H9 (cell line): ENCODE data around the gene CLCNKA. TPM values are rescaled to one million over a fixed set of nuclear protein-coding genes. Genes with fewer than 3 reads are reported as not detected.
"Not testable (repeated sequence)": the region's sequence is repeated elsewhere in the genome, so short reads cannot be mapped to it uniquely, and the experiment has no call there.

Experiments used
- DNase-seq: peaks from one replicate; pipeline ENCODE4 v3.0.0-alpha.2; 2017
- H2AFZ ChIP-seq: one replicate; pipeline ENCODE4 v1.6.1; 2013; ENCODE audit warnings: mild to moderate bottlenecking, low read length, control low read depth, moderate library complexity
- H2AK5ac ChIP-seq: 2 replicates; pipeline ENCODE4 v1.6.1; 2013; ENCODE audit warnings: low read length, control low read depth, mixed read lengths; ENCODE audit not compliant: insufficient read length
- H2BK120ac ChIP-seq: one replicate; pipeline ENCODE4 v1.6.1; 2013; ENCODE audit warnings: low read depth, mild to moderate bottlenecking, low read length, control low read depth, inconsistent platforms; ENCODE audit not compliant: poor library complexity, severe bottlenecking
- H2BK12ac ChIP-seq: 2 replicates; pipeline ENCODE4 v1.6.1; 2013; ENCODE audit warnings: low read length, control low read depth, mixed read lengths, low read depth; ENCODE audit not compliant: insufficient read length
- H2BK15ac ChIP-seq: 2 replicates; pipeline ENCODE4 v1.6.1; 2013; ENCODE audit warnings: low read depth, low read length, control low read depth
- H2BK20ac ChIP-seq: one replicate; pipeline ENCODE4 v1.6.1; 2013; ENCODE audit warnings: low read depth, mild to moderate bottlenecking, low read length, control low read depth, inconsistent platforms; ENCODE audit not compliant: poor library complexity, severe bottlenecking
- H2BK5ac ChIP-seq: 2 replicates; pipeline ENCODE4 v1.6.1; 2013; ENCODE audit warnings: low read length, control low read depth, mixed read lengths; ENCODE audit not compliant: insufficient read length
- H3K14ac ChIP-seq: 2 replicates; pipeline ENCODE4 v1.6.1; 2013; ENCODE audit warnings: low read length, control low read depth; ENCODE audit not compliant: insufficient read depth
- H3K18ac ChIP-seq: 2 replicates; pipeline ENCODE4 v1.6.1; 2013; ENCODE audit warnings: low read depth, mild to moderate bottlenecking, mixed read lengths, low read length, control low read depth; ENCODE audit not compliant: insufficient read length
- H3K23ac ChIP-seq: 2 replicates; pipeline ENCODE4 v1.6.1; 2013; ENCODE audit warnings: low read length, control low read depth, mixed read lengths, low read depth; ENCODE audit not compliant: insufficient read length
- H3K23me2 ChIP-seq: 2 replicates; pipeline ENCODE4 v1.6.1; 2013; ENCODE audit warnings: low read depth, mild to moderate bottlenecking, mixed read lengths, low read length, control low read depth; ENCODE audit not compliant: insufficient read length, poor library complexity, severe bottlenecking
- H3K27ac ChIP-seq: 2 replicates; pipeline ENCODE4 v1.5.1; 2013; ENCODE audit warnings: low read length, control low read depth, mixed read lengths, low read depth; ENCODE audit not compliant: insufficient read length
- H3K27me3 ChIP-seq: 2 replicates; pipeline ENCODE4 v1.6.1; 2013; ENCODE audit warnings: low read length, control low read depth, inconsistent platforms; ENCODE audit not compliant: insufficient read depth
- H3K4ac ChIP-seq: 2 replicates; pipeline ENCODE4 v1.6.1; 2013; ENCODE audit warnings: low read depth, mild to moderate bottlenecking, control low read depth, inconsistent platforms, low read length, moderate library complexity
- H3K4me1 ChIP-seq: 2 replicates; pipeline ENCODE4 v1.6.1; 2013; ENCODE audit warnings: low read length, control low read depth, inconsistent platforms; ENCODE audit not compliant: insufficient read depth
- H3K4me2 ChIP-seq: 2 replicates; pipeline ENCODE4 v1.6.1; 2013; ENCODE audit warnings: low read length, control low read depth, mixed read lengths; ENCODE audit not compliant: insufficient read length, insufficient read depth
- H3K56ac ChIP-seq: 2 replicates; pipeline ENCODE4 v1.6.1; 2013; ENCODE audit warnings: low read depth, mild to moderate bottlenecking, mixed read lengths, low read length, control low read depth; ENCODE audit not compliant: insufficient read length
- H3K79me1 ChIP-seq: 2 replicates; pipeline ENCODE4 v1.6.1; 2013; ENCODE audit warnings: low read depth, mild to moderate bottlenecking, moderate library complexity, low read length, control low read depth, inconsistent platforms; ENCODE audit not compliant: insufficient read depth, poor library complexity, severe bottlenecking
- H3K79me2 ChIP-seq: 2 replicates; pipeline ENCODE4 v1.6.1; 2013; ENCODE audit warnings: low read length, control low read depth, inconsistent platforms; ENCODE audit not compliant: insufficient read depth
- H3K9ac ChIP-seq: 2 replicates; pipeline ENCODE4 v1.6.1; 2013; ENCODE audit warnings: low read length, control low read depth, mixed read lengths; ENCODE audit not compliant: insufficient read length; ENCODE audit errors: extremely low read depth
- H3K9me3 ChIP-seq: one replicate; pipeline ENCODE4 v1.6.1; 2013; ENCODE audit warnings: low read depth, low read length, inconsistent platforms; ENCODE audit not compliant: control insufficient read depth
- H3T11ph ChIP-seq: one replicate; pipeline ENCODE4 v1.6.1; 2013; ENCODE audit warnings: mild to moderate bottlenecking, low read length, control low read depth, inconsistent platforms
- H4K20me1 ChIP-seq: one replicate; pipeline ENCODE4 v1.6.1; 2013; ENCODE audit not compliant: control insufficient read depth, insufficient read length, insufficient read depth
- H4K5ac ChIP-seq: 2 replicates; pipeline ENCODE4 v1.6.1; 2013; ENCODE audit warnings: low read depth, mild to moderate bottlenecking, mixed read lengths, low read length, control low read depth; ENCODE audit not compliant: insufficient read length
- H4K8ac ChIP-seq: replicated peaks from 2 replicates; pipeline ENCODE4 v1.6.1; 2013; ENCODE audit warnings: low read length, control low read depth, mixed read lengths, low read depth; ENCODE audit not compliant: insufficient read length
- H4K91ac ChIP-seq: 2 replicates; pipeline ENCODE4 v1.6.1; 2013; ENCODE audit warnings: low read depth, mild to moderate bottlenecking, moderate library complexity, mixed read lengths, low read length, control low read depth; ENCODE audit not compliant: insufficient read length
- H3K27ac Mint-ChIP-seq, 3 experiments: 2 replicates in 2 of 3; 3 replicates in 1 of 3; pipeline ENCODE4 v1.8.0; 2020 to 2021; ENCODE audit warnings: mixed read lengths in 3 of 3, mild to moderate bottlenecking in 1 of 3, moderate library complexity in 1 of 3
- H3K27me3 Mint-ChIP-seq: 2 replicates; pipeline ENCODE4 v1.8.0; 2021; ENCODE audit warnings: low read depth, mild to moderate bottlenecking, moderate library complexity, mixed read lengths
- H3K36me3 Mint-ChIP-seq, 3 experiments: 2 replicates in 2 of 3; 3 replicates in 1 of 3; pipeline ENCODE4 v1.8.0; 2020 to 2021; ENCODE audit warnings: low read depth in 3 of 3, mixed read lengths in 3 of 3; ENCODE audit not compliant: insufficient read depth in 1 of 3
- H3K4me1 Mint-ChIP-seq, 2 experiments: 2 replicates each; pipeline ENCODE4 v1.8.0; 2020; ENCODE audit warnings: mixed read lengths in 2 of 2
- H3K4me3 Mint-ChIP-seq, 2 experiments: 2 replicates in 1 of 2; 3 replicates in 1 of 2; pipeline ENCODE4 v1.8.0; 2020 to 2021; ENCODE audit warnings: mild to moderate bottlenecking in 2 of 2, mixed read lengths in 2 of 2, moderate library complexity in 1 of 2
- H3K9me3 Mint-ChIP-seq, 2 experiments: 2 replicates in 1 of 2; 3 replicates in 1 of 2; pipeline ENCODE4 v1.8.0; 2020; ENCODE audit warnings: mild to moderate bottlenecking in 2 of 2, mixed read lengths in 2 of 2, moderate library complexity in 1 of 2
- WGBS: extraction: QIAGEN DNeasy Blood & Tissue Kit; methylation state at CpG from one replicate; pipeline ENCODE4 v1.1.7; 2013; ENCODE audit warnings: missing lambda C conversion rate, low lambda C conversion rate, mixed read lengths; ENCODE audit not compliant: insufficient read length; ENCODE audit errors: extremely low coverage; 5-methylcytosine and 5-hydroxymethylcytosine counted together
- total RNA-seq: library from RNA; stranded (reverse); gene quantifications from 2 replicates; pipeline ENCODE4 v1.2.1, GENCODE V29; 2021
- TF ChIP-seq, protein P1 (sequence below): fragments of 200-600 bp; sonication (generic); conservative IDR thresholded peaks from 3 replicates; pipeline ENCODE4 v1.8.0; 2021; ENCODE audit warnings: antibody characterized with exemption, mild to moderate bottlenecking

Gene CLCNKA
- total RNA-seq, 1 experiment from 2014 or later = 0.98 TPM

DNA sequence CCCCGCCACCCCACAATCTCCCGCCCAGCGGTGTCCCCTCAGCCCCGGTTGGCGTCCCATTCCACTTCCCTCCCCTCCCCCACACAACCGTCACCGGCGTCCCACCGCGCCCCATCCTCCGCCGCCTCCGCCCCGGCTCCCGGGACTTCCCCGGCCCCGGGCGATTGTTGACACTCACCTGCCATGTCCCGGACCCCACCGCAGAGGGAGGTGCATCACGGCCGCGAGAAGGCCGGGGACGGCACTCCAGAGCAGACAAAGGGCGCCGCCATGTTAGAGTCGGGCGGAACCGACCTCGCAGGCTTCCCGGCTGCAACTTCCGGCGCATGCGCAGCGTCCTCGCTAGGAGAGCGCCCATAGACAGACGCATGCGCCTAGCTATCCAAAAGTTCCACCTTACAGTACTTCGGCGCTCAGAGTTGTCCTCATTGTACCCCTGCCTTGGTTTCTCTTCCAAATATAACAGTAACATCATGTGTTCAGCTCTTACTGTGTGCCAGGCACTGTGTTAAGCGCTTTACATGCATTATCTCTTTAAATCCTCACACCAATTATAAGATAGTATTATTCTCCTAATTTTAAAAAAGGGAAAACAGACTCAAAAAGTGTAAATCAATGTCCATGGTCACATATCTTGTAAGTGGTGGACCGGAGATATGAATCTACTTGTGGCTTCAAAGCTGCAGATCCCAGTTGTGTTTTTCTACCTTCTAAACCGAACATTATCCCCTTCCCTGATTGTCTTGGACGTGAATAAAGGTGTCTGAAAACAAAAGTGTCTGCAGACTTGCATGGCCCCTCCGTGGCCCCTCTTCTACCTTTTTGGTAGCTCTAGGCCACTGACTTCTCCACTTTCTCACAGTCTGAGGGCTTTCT lies 45.8 kb upstream of the CLCNKA start, which contains the start of gene ZBTB17:
ZBTB17 (minus strand) TSS at position 297 of the 876 bp plus-strand sequence. CDS start 27,606 bp downstream, outside the sequence.
- no peak within 1 kb of the TSS for H4K8ac ChIP-seq
- no peak within 1 kb of the TSS for H3K14ac ChIP-seq
- H2BK20ac ChIP-seq = no peak within 1 kb of the TSS
- H3K4ac ChIP-seq = no peak within 1 kb of the TSS
- Mint-ChIP-seq H3K36me3 (peaks cover 4 to 15% (median 11%) of the 10 kb centered on the region in 3 experiments; a peak in 6 of 7 replicates), H3K4me3 (peak within 1 kb of the TSS; percentile 86 to 93), H3K27ac (peak within 1 kb of the TSS in 2 of 3 experiments; percentile 16 to 40; a peak in 2 of 7 replicates), H3K4me1 (peaks cover 11 to 14% of the 10 kb centered on the region in 2 experiments), H3K27me3 (peaks cover 5% of the 10 kb centered on the region; the same call in 1 of the 2 replicates), H3K9me3 (no peaks in the 10 kb centered on the region)
- TF ChIP-seq, protein P1, sequence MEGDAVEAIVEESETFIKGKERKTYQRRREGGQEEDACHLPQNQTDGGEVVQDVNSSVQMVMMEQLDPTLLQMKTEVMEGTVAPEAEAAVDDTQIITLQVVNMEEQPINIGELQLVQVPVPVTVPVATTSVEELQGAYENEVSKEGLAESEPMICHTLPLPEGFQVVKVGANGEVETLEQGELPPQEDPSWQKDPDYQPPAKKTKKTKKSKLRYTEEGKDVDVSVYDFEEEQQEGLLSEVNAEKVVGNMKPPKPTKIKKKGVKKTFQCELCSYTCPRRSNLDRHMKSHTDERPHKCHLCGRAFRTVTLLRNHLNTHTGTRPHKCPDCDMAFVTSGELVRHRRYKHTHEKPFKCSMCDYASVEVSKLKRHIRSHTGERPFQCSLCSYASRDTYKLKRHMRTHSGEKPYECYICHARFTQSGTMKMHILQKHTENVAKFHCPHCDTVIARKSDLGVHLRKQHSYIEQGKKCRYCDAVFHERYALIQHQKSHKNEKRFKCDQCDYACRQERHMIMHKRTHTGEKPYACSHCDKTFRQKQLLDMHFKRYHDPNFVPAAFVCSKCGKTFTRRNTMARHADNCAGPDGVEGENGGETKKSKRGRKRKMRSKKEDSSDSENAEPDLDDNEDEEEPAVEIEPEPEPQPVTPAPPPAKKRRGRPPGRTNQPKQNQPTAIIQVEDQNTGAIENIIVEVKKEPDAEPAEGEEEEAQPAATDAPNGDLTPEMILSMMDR = no peak
- no peak within 1 kb of the TSS for H3K27ac ChIP-seq
- no peak within 1 kb of the TSS for H2BK12ac ChIP-seq
- H3T11ph ChIP-seq = no peak within 1 kb of the TSS
- H2BK5ac ChIP-seq = no peak within 1 kb of the TSS
- no peaks in the 10 kb centered on the region for H4K20me1 ChIP-seq
- H2BK15ac ChIP-seq = no peak within 1 kb of the TSS
- no peaks in the 10 kb centered on the region for H3K27me3 ChIP-seq
- H3K9ac ChIP-seq = peak within 1 kb of the TSS; percentile 28
- peak within 1 kb of the TSS; percentile 86 for H2AFZ ChIP-seq
- no CpG with 5 or more reads among the region's 47 CpGs for WGBS
- no peak within 1 kb of the TSS for H4K5ac ChIP-seq
- H3K18ac ChIP-seq = no peak within 1 kb of the TSS
- H3K79me1 ChIP-seq = no peaks in the 10 kb centered on the region
- no peaks in the 10 kb centered on the region for H3K4me1 ChIP-seq
- no peak within 1 kb of the TSS for H2AK5ac ChIP-seq
- no peaks in the 10 kb centered on the region for H3K79me2 ChIP-seq
- H4K91ac ChIP-seq = no peak within 1 kb of the TSS
- H3K4me2 ChIP-seq = peak within 1 kb of the TSS; percentile 58
- H3K9me3 ChIP-seq = no peaks in the 10 kb centered on the region
- H3K23ac ChIP-seq = no peak within 1 kb of the TSS
- H3K23me2 ChIP-seq = no peaks in the 10 kb centered on the region
- no peak within 1 kb of the TSS for H3K56ac ChIP-seq
- H2BK120ac ChIP-seq = no peak within 1 kb of the TSS
- DNase-seq = peak; percentile 94

DNA sequence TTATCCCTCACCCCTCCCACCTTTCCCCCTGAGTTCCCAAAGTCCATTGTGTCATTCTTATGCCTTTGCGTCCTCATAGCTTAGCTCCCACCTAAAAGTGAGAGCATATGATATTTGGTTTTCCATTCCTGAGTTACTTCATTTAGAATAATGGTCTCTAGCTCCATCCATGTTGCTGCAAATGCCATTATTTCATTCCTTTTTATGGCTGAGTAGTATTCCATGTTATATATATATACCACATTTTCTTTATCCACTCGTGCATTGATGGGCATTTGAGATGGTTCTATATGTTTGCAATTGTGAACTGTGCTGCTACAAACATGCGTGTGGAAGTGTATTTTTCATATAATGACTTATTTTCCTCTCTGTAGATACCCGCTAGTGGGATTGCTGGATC lies 43.9 kb upstream of the CLCNKA start:
- H2AFZ ChIP-seq, H3K9ac ChIP-seq, H3K27me3 ChIP-seq, H3K23ac ChIP-seq, H2BK5ac ChIP-seq, H2BK20ac ChIP-seq, H4K5ac ChIP-seq, H4K20me1 ChIP-seq, H3K27ac Mint-ChIP-seq, H3K4ac ChIP-seq, H3K9me3 ChIP-seq, H2BK12ac ChIP-seq, H3K9me3 Mint-ChIP-seq, H3K56ac ChIP-seq, H4K8ac ChIP-seq, H3K23me2 ChIP-seq, H3K79me2 ChIP-seq, H3T11ph ChIP-seq, H3K14ac ChIP-seq, H2BK15ac ChIP-seq, H3K4me2 ChIP-seq, H3K4me3 Mint-ChIP-seq, H3K36me3 Mint-ChIP-seq, H3K18ac ChIP-seq, DNase-seq, H3K79me1 ChIP-seq, H3K4me1 ChIP-seq, H3K27ac ChIP-seq, H4K91ac ChIP-seq, H2AK5ac ChIP-seq, H2BK120ac ChIP-seq: not testable (repeated sequence)
- no CpG with 5 or more reads among the region's 4 CpGs for WGBS
- H3K4me1 Mint-ChIP-seq = peaks cover 11 to 14% of the 10 kb centered on the region in 2 experiments
- H3K27me3 Mint-ChIP-seq = peaks cover 16% of the 10 kb centered on the region
